ENCODE data around the gene FBL. TPM values are rescaled to one million over a fixed set of nuclear protein-coding genes. Genes with fewer than 3 reads are reported as not detected.

The FBL gene
- polyA plus RNA-seq, 1 donor (not counting 4 experiments of a cell fraction or from before 2014, with no cell fraction given): 357 TPM

GRCh38 chr19:39873385-39873784 is 27.2 kb upstream of the FBL start:
- no peak for DNase-seq (ENCODE audit: low read depth, low spot score)

GRCh38 chr19:39871886-39872866 is 26.0 kb upstream of the FBL start:
- no peaks in the 10 kb centered on the region for H3K9me3 ChIP-seq (ENCODE audit: control insufficient read depth, low read depth, low read length)
- no peak overlapping the region for H2AFZ ChIP-seq (ENCODE audit: control insufficient read depth, low read length)
- FAIRE-seq (no peak), DNase-seq (ENCODE audit: low read depth, low spot score) (no peak)
- H3K4me3 ChIP-seq (ENCODE audit: control insufficient read depth in 2 of 3, extremely low read depth in 1 of 3, insufficient read depth in 2 of 3, low read depth in 1 of 3, low read length in 3 of 3): no peak overlapping the region
- no peak overlapping the region for H3K9ac ChIP-seq (ENCODE audit: control insufficient read depth, extremely low read depth, insufficient read depth, low read length)
- H3K79me2 ChIP-seq (ENCODE audit: control insufficient read depth, insufficient read depth, low read length): no peaks in the 10 kb centered on the region
- H3K4me2 ChIP-seq (ENCODE audit: control insufficient read depth, extremely low read depth, insufficient read depth, low read depth, low read length): no peak overlapping the region
- no peaks in the 10 kb centered on the region for H3K4me1 ChIP-seq (ENCODE audit: control insufficient read depth, extremely low read depth, insufficient read depth, low read length)
- no peaks in the 10 kb centered on the region for H3K27me3 ChIP-seq (ENCODE audit: control insufficient read depth, extremely low read depth, insufficient read depth, low read length)
- TF ChIP-seq, protein P1, sequence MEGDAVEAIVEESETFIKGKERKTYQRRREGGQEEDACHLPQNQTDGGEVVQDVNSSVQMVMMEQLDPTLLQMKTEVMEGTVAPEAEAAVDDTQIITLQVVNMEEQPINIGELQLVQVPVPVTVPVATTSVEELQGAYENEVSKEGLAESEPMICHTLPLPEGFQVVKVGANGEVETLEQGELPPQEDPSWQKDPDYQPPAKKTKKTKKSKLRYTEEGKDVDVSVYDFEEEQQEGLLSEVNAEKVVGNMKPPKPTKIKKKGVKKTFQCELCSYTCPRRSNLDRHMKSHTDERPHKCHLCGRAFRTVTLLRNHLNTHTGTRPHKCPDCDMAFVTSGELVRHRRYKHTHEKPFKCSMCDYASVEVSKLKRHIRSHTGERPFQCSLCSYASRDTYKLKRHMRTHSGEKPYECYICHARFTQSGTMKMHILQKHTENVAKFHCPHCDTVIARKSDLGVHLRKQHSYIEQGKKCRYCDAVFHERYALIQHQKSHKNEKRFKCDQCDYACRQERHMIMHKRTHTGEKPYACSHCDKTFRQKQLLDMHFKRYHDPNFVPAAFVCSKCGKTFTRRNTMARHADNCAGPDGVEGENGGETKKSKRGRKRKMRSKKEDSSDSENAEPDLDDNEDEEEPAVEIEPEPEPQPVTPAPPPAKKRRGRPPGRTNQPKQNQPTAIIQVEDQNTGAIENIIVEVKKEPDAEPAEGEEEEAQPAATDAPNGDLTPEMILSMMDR (optimal IDR thresholded peaks at IDR 0.05 in 1 of 3, IDR thresholded peaks at IDR 0.05 in 1 of 3, conservative IDR thresholded peaks at IDR 0.05 in 1 of 3; ENCODE audit: extremely low read depth in 1 of 3, insufficient read depth in 2 of 3, low read length in 3 of 3): no peak
- no peak for TF ChIP-seq EZH2 (IDR thresholded peaks at IDR 0.05; ENCODE audit: low read length)
- H3K9me1 ChIP-seq (ENCODE audit: control insufficient read depth, extremely low read depth, insufficient read depth, low read length): no peaks in the 10 kb centered on the region
- dilution Hi-C loops (cut with MboI; ENCODE audit: extremely low pct_ligation_motif_present, low sequenced_read_pairs): no loop called here
- no peaks in the 10 kb centered on the region for H3K36me3 ChIP-seq (ENCODE audit: control insufficient read depth in 2 of 2, extremely low read depth in 1 of 2, insufficient read depth in 2 of 2, low read length in 2 of 2)
- H3K27ac ChIP-seq (ENCODE audit: control insufficient read depth, insufficient read depth, low read length): no peak overlapping the region
- no peaks in the 10 kb centered on the region for H4K20me1 ChIP-seq (ENCODE audit: control insufficient read depth, extremely low read depth, insufficient read depth, low read length)

More at GRCh38 chr19:39873385-39873784, 27.2 kb upstream of the FBL start:
- no peak overlapping the region for H2AFZ ChIP-seq (ENCODE audit: control insufficient read depth, low read length)
- no peaks in the 10 kb centered on the region for H4K20me1 ChIP-seq (ENCODE audit: control insufficient read depth, extremely low read depth, insufficient read depth, low read length)
- no peaks in the 10 kb centered on the region for H3K27me3 ChIP-seq (ENCODE audit: control insufficient read depth, extremely low read depth, insufficient read depth, low read length)
- no peaks in the 10 kb centered on the region for H3K36me3 ChIP-seq (ENCODE audit: control insufficient read depth in 2 of 2, extremely low read depth in 1 of 2, insufficient read depth in 2 of 2, low read length in 2 of 2)
- no peaks in the 10 kb centered on the region for H3K4me1 ChIP-seq (ENCODE audit: control insufficient read depth, extremely low read depth, insufficient read depth, low read length)
- H3K9me3 ChIP-seq (ENCODE audit: control insufficient read depth, low read depth, low read length): no peaks in the 10 kb centered on the region
- H3K4me3 ChIP-seq (ENCODE audit: control insufficient read depth in 2 of 3, extremely low read depth in 1 of 3, insufficient read depth in 2 of 3, low read depth in 1 of 3, low read length in 3 of 3): no peak overlapping the region
- no peak for TF ChIP-seq EZH2 (IDR thresholded peaks at IDR 0.05; ENCODE audit: low read length)
- TF ChIP-seq, protein P1 (optimal IDR thresholded peaks at IDR 0.05 in 1 of 3, IDR thresholded peaks at IDR 0.05 in 1 of 3, conservative IDR thresholded peaks at IDR 0.05 in 1 of 3; ENCODE audit: extremely low read depth in 1 of 3, insufficient read depth in 2 of 3, low read length in 3 of 3): no peak
- H3K4me2 ChIP-seq (ENCODE audit: control insufficient read depth, extremely low read depth, insufficient read depth, low read depth, low read length): no peak overlapping the region
- no peak for FAIRE-seq
- dilution Hi-C loops (cut with MboI; ENCODE audit: extremely low pct_ligation_motif_present, low sequenced_read_pairs): no loop called here
- H3K27ac ChIP-seq (ENCODE audit: control insufficient read depth, insufficient read depth, low read length): no peak overlapping the region
- no peak overlapping the region for H3K9ac ChIP-seq (ENCODE audit: control insufficient read depth, extremely low read depth, insufficient read depth, low read length)
- H3K79me2 ChIP-seq (ENCODE audit: control insufficient read depth, insufficient read depth, low read length): no peaks in the 10 kb centered on the region
- H3K9me1 ChIP-seq (ENCODE audit: control insufficient read depth, extremely low read depth, insufficient read depth, low read length): no peaks in the 10 kb centered on the region

Data from keratinocyte (primary cell).